Smooth muscle cell of bladder (primary cell): ENCODE results near the gene ARX. TPM values are rescaled to one million over a fixed set of nuclear protein-coding genes. Genes with fewer than 3 reads are reported as not detected.

Experiments
- total RNA-seq: library from RNA; depleted of rRNA; stranded (reverse); fragments of >200 nt; gene quantifications from 2 replicates; pipeline ENCODE4 v1.2.3, GENCODE V29; 2014

ARX gene
- not detected in 2 replicates for total RNA-seq

GRCh38 chrX:25015486-25016360 is at the start of gene ARX:
Gene ARX, minus strand, starts transcription at chrX:25015965. Its CDS starts 228 bp downstream, at chrX:25015737.

